GM19397 (cell line): ENCODE results near the gene TLN1.

Source experiments
- ATAC-seq: cut with Tn5 transposase; IDR thresholded peaks from one replicate; pipeline ENCODE4 v1.9.1; 2021; ENCODE audit warnings: mild to moderate bottlenecking, moderate library complexity; ENCODE audit not compliant: unreplicated experiment

The TLN1 gene

GRCh38 chr9:35732185-35732799 lies at the start of gene TLN1, which contains the start of gene CREB3:
TLN1 (minus strand) TSS chr9:35732195; CDS start chr9:35725694, 6,501 bp downstream.
CREB3 (plus strand) TSS chr9:35732666; CDS start chr9:35732773, 107 bp downstream.
- peak; percentile 78 for ATAC-seq

- ATAC-seq, result no peak
These were observed 49.1 kb upstream of the TLN1 start for GRCh38 chr9:35781066-35781465.

GRCh38 chr9:35778496-35778895 lies 46.5 kb upstream of the TLN1 start:
- ATAC-seq, result no peak

GRCh38 chr9:35776018-35776417 lies 44.0 kb upstream of the TLN1 start:
- no peak for ATAC-seq

- no peak for ATAC-seq
These were observed 43.1 kb upstream of the TLN1 start for GRCh38 chr9:35774907-35775635.

GRCh38 chr9:35771943-35772342 lies 39.9 kb upstream of the TLN1 start:
- no peak for ATAC-seq

- no peak for ATAC-seq
These were observed 39.5 kb upstream of the TLN1 start for GRCh38 chr9:35771534-35771933.

- no peak for ATAC-seq
These were observed 39.1 kb upstream of the TLN1 start for GRCh38 chr9:35771075-35771433.

GRCh38 chr9:35769763-35770162 lies 37.8 kb upstream of the TLN1 start:
- no peak for ATAC-seq

- no peak for ATAC-seq
These were observed 35.5 kb upstream of the TLN1 start for GRCh38 chr9:35767458-35767857.

- ATAC-seq, result no peak
These were observed 35.0 kb upstream of the TLN1 start for GRCh38 chr9:35766997-35767396.

- ATAC-seq, result no peak
These were observed 31.8 kb upstream of the TLN1 start for GRCh38 chr9:35763803-35764202.

- no peak for ATAC-seq
These were observed 31.2 kb upstream of the TLN1 start for GRCh38 chr9:35763181-35763580.

- no peak for ATAC-seq
These were observed 28.7 kb upstream of the TLN1 start for GRCh38 chr9:35760651-35761050.

- no peak for ATAC-seq
These were observed 27.8 kb upstream of the TLN1 start for GRCh38 chr9:35759795-35760194.

GRCh38 chr9:35758475-35759050 lies 26.6 kb upstream of the TLN1 start:
- ATAC-seq, result no peak

- ATAC-seq, result no peak
These were observed 25.9 kb upstream of the TLN1 start for GRCh38 chr9:35757892-35758275.

- ATAC-seq, result peak; percentile 45
These were observed 25.4 kb upstream of the TLN1 start for GRCh38 chr9:35757226-35757891.

GRCh38 chr9:35756275-35757225 lies 24.6 kb upstream of the TLN1 start:
- ATAC-seq, result peak; percentile 63

- no peak for ATAC-seq
These were observed 23.1 kb upstream of the TLN1 start for GRCh38 chr9:35755071-35755470.

GRCh38 chr9:35754264-35754663 lies 22.3 kb upstream of the TLN1 start, which contains the start of gene MSMP:
MSMP (minus strand) TSS chr9:35754276; CDS start chr9:35754129, 147 bp downstream.
- no peak for ATAC-seq
